Activated T-cell treated with anti-CD3 and anti-CD28 coated beads, Interleukin-2, amount 50 U/mL, for 1 hour (primary cell): ENCODE data around the gene P2RY12.

ENCODE experiments used
- DNase-seq: peaks from one replicate; pipeline ENCODE4 v3.0.0-alpha.2; 2020

Gene P2RY12

DNA sequence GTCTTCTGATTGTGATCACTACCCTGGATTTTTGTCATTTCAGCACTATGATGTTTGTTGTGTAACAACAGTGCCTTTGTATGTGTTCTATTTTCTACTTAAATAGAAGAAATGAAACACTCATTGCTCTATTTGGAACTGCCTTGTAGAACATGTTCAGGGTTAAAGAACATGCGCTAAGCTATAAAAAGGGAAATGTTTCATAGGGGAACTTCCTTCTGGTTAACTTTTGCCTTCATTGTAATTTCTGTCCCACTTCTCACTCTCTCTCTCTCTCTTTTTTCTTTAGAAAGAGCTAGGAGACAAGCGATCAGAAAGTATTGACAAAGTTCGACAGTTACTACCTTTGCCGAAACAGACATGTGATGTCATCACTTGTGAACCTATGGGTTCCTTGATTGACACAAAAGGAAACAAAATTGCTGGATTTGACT lies at the start of gene P2RY12:
TSS of gene P2RY12 (minus strand) at position 13 of the 434 bp plus-strand sequence. CDS start 45,908 bp downstream, outside the sequence.
- DNase-seq = no peak

- no peak for DNase-seq
Measured at GRCh38 chr3:151432616-151433372, 48.2 kb upstream of the P2RY12 start.

- no peak for DNase-seq
Measured at GRCh38 chr3:151431940-151432339, 47.4 kb upstream of the P2RY12 start.

GRCh38 chr3:151430821-151431484 lies 46.4 kb upstream of the P2RY12 start:
- no peak for DNase-seq

DNA sequence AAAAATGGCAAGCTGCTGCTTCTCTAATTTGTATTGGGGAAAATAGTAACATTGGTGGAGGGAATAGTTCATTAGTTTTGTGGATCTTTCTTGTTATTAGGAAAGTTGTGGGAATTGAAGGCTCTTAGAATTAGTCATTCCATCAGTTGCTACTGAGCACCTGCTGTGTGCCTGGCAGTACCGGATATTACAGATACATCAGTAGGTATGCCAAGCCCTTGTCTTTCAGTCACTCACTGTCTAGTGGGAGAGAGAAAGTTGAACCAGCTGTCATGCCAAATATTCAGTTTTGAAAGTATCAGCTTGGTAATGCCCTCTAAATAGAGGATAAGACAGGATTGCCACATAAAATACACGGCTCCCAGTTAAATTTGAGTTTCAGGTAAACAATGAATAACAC lies 43.8 kb upstream of the P2RY12 start:
- no peak for DNase-seq

DNA sequence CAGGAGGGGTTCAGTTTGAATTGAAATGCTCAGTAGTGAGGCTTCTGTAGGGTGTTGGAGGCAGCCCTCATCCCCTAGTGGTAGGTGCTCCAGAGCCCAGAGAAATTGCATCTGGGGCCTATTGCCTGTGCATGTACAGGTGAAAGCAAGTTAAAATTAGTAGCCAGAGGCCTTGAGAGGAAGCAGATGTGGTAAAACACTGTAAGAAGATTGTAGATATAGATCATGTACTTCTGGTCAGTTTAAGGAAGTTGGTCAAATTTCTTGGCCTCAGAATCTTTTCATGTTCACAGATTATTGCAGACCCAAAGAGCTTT lies 41.7 kb upstream of the P2RY12 start:
- no peak for DNase-seq

DNA sequence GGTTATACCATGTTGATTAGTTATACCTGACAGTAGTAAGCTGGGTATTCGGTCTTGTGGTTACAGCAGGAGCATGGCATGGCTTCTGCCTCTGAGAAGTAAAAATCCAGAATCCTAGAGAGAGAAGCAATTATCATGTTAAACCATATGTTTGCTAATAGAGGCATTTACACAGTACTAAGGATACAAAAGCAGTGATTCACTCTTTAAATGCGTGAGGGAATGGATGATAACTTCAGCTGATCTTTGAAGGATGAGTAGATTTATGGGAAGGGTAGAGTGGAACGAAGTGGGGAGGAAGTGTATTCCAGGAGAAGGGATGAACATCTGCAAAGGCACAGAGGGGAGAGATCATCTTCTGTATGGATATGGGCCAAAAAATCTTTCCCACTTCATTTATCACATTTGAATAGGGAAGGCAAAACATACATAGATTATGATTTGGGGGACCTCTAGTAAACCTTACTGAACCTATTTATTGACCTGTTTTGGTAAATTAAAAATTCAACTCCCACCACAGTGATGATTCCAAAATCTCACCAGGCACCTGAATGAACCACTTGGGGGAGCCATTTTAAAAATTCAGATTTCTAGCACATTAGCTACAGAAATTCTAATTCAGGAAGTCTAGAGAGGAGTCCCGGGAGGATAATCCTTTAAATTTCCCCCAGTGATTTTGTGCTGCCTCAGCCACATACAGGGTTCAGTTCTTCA lies 41.2 kb upstream of the P2RY12 start:
- DNase-seq = no peak

DNA sequence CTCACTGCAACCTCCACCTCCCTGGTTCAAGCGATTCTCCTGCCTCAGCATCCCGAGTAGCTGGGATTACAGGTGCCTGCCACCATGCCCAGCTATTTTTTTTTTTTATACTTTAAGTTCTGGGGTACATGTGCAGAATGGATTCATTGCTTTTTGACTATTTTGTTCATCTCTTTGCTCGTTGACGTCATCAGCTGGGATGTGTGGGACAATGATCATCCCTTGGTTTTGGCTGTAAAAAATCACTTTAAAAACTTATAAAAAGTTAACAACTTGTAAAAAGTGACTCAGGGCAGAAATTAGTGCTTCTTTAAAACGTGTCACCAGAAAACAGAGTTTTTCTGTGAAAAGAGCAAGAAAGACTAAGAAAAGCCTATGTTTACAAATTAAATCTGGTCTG lies 38.5 kb upstream of the P2RY12 start:
- no peak for DNase-seq

DNA sequence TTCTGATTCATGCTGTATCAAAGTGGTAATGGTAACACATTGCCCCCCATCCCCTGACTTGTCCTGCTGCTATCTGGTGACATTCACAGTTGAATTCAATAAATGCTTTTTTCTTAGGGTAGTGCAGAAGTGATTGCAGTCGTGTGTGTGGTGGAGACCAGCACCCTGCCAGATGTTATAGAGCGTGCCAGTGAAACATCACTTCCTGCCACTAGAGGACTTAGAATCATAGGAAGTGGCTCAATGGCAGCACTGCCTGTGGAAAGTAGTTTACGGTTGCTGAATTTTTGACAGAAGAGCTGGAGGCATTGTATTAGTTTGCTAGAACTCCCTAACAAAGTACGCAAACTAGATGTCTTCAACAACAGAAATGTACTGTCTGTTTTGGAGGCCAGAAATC lies 37.4 kb upstream of the P2RY12 start:
- no peak for DNase-seq

DNA sequence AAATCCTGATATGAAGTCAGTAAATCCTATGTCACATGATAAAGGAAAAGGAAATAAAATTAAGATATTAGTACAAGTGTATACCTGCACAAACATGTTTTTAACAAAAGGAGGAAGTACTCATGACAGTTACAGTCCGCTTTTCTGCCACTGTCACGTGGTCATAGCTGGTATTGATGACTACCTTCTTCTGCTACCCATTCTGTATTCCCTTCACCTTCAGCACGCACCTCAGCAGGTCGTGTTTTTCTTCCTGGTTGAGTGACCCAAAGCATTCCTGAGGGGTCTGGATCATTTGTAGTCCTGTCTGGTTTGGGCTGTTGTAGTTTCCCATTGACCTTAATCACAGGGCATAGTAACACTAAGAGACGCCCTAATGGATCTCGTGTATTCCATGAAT lies 35.3 kb upstream of the P2RY12 start:
- no peak for DNase-seq

- no peak for DNase-seq
Measured at GRCh38 chr3:151415289-151415688, 30.7 kb upstream of the P2RY12 start.

- DNase-seq = no peak
Measured at GRCh38 chr3:151412989-151413388, 28.4 kb upstream of the P2RY12 start.

- no peak for DNase-seq
Measured at GRCh38 chr3:151410891-151411559, 26.5 kb upstream of the P2RY12 start.

- DNase-seq = no peak
Measured at GRCh38 chr3:151407928-151408327, 23.4 kb upstream of the P2RY12 start.

GRCh38 chr3:151404316-151404715 lies 19.8 kb upstream of the P2RY12 start:
- DNase-seq = no peak

DNA sequence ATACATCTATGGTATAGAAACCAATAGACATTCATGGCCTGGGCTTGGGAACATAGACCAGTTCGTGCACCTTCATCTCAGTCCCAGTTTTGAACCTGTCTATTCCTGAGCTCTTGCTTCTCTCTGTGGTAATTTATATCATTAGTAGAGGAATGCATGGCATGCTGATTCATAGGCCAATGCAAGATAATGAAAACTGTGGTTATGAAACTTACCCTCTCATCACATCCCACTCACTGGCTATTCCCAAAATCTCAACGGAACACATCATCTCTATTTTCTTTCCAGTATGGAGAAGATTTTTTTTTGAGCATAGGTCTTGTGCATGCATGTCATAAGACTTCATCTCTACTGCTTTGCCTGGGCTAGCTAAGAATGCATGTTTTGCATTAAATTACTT lies 18.7 kb upstream of the P2RY12 start:
- no peak for DNase-seq

- no peak for DNase-seq
Measured at GRCh38 chr3:151402349-151402748, 17.8 kb upstream of the P2RY12 start.

GRCh38 chr3:151400341-151400740 lies 15.8 kb upstream of the P2RY12 start:
- DNase-seq = no peak

DNA sequence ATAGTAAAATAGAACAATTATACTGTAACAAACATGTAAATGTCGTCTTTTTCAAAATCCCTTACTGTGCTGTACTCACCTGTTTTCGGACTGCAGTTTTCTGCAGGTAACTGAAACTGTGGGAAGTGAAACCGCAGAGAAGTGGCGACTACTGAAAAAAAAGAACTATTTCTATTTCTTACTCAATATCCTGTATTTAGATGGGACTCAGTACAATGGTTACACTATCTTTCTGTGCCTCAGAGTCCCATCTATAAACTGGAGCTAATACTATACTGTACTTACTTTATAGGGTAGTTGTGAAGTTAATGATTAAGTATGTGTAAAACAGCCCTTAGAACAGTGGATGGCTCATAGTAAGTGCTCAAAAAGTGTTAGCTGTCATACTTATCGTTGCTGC lies 14.3 kb upstream of the P2RY12 start:
- no peak for DNase-seq

DNA sequence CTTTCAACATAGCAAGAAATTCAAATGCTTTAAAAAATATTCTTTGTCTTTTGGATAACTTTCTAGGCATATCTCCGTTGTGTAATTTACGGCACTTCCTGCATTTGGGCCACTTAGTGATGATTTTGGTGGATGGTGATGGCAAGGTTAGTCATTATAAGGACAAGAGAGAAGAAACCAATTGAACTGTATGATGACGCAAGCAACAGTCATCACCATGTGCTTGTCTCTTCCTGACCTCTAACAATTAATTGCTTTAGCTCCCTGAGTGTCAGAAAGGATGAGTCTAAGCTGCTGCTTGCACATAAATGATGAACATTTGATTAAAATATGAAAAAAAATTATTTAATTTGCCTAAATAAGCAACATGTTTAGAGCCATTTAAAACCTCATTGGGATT lies 11.3 kb upstream of the P2RY12 start:
- DNase-seq = no peak

DNA sequence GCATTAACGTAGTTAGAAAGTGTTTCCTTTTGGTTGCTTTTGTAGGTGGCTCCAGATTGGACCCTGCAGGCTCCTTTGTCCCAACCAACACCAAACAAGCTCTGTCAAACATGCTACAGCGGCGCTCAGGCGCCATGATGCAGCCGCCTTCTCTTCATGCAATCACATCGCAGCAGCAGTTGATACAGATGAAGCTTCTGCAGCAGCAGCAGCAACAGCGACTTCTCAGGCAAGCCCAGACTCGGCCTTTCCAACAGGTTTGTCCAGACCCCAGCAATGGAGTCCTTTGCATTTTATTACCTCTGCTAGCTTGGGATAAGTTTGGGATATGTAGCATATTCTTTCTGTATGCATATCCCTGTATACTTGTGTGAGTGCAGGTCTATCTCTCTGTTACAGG lies 10.1 kb upstream of the P2RY12 start:
- no peak for DNase-seq

DNA sequence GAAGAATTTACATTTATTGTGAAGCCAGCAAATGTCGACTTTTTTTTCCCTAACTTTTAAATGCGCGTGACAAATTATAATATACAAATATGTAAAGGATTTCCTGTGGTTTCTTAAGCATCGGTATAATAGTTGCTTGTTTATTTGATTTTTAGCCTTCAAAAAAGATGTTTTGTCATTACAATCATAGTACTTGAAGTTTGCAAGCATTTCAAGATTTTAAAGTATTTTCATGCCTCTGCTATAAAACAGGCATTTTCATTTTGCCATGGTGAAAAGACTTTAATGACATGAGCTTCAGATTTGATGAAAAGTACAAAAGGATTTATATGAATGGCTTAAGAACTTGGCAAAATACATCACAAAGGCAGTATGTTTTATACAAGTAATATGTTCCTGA lies 9.4 kb upstream of the P2RY12 start:
- no peak for DNase-seq

GRCh38 chr3:151393146-151393830 lies 8.7 kb upstream of the P2RY12 start:
- DNase-seq = no peak
